GM21447 (cell line): ENCODE data around the gene EEIG1.

Experiments used
- ATAC-seq: cut with Tn5 transposase; IDR thresholded peaks from one replicate; pipeline ENCODE4 v1.9.1; 2021; ENCODE audit not compliant: unreplicated experiment

The EEIG1 gene

DNA sequence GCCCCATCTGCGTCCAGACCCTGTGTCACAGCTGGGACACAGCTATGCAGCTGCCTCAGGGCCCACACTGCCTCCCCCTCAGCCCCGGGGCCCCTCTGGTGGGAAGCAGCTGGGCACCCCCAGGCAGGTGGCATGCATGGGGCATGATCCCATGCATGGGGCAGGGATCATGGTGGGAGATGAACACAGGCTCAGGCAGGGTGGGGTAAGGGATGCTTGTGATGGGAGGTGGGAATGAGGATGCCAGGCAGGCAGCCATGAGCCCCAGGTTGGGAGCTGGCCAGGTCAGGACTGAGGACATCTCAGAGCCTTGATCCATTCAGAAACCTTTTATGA, 19.7 kb downstream of the EEIG1 start:
- ATAC-seq = no peak

DNA sequence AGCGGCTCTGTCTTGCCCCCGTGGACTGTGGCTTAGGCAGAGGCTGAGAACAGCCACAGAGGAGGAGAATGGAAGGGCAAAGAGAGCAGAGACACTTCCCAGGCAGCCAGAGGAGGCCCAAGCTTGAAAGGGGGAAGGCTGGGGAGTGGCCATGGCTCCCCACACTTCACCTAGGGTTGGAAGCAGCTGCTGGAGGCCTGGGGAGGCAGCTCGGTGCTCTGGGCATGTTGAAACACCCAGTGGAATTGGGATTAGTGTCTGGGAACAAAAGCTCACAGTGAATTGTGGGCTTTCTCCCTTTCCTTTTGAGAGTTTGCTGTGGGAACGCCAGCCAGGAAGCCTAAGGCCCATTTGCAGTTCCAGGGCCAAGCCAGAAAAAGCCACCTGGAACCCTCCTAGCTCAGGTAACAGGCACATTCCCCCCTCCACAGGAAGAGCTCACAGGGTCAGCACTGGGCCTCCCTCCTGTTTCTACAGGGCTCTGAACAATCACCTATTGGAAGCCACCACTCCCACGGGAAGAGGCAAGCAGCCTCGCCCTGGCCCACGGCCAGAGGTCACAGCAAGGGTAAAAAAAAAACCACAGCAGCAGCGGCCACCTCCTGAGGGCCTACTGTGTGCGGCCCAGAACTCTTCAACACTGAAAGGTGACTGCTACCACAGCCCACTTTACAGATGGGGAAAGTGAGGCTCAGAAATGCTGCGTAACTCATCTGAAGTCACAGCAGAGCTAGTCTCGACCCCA, 20.2 kb downstream of the EEIG1 start:
- no peak for ATAC-seq

DNA sequence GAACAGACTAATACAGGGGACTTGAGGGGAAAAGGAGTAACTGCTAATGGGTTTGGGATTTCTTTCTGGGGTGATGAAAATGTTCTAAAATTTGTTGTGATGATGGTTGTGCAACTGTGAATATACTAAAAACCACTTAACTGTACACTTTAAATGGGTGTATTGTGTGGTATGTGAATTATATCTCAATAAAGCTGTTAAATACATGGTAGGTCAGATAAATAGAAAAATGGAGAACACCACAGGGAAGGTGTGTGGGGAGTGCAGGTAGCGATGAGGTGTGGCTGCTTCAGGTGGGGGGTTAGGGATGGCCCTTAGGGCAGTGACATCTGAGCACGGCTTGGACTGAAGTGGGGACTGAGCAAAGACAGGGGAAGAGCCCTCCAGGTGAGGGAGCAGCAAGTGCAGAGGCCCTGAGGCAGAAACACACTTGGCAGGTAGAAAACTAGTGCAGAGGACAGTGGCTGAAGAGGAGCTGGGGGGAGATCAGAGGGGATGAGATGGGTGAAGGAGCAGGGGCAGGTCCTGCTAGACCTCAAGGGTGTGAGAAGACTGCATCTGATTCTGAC, 20.9 kb downstream of the EEIG1 start:
- no peak for ATAC-seq

DNA sequence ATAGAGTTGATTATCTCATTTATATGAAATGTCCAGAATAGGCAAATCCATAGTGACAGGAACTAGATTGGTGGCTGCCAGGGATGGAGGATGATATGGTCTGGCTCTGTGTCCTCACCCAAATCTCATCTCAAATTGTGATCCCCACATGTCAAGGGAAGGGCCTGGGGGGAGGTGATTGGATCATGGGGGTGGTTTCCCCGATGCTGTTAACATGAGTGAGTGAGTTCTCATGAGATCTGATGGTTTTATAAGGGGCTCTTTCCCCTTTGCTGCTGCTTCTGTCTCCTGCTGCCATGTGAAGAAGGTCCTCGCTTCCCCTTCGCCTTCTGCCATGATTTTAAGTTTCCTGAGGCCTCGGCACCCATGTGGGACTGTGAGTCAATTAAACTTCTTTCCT, 21.4 kb downstream of the EEIG1 start:
- ATAC-seq = no peak

DNA sequence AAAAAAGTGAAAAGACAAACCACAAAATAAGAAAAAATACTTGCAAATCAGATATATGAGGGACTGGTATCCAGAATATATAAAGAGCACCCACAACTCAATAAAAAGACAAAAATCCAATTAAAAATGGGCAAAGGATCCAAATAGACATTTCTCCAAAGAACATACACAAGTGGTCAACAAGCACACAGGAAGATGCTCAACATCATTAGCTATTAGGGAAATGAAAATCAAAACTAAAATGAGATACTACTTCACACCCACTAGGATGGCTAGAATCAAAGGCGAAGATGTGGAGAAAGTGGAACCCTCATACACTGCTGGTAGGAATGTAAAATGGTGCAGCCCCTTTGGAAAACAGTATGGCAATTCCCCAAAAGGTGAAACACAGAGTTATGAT, 22.1 kb downstream of the EEIG1 start:
- no peak for ATAC-seq

DNA sequence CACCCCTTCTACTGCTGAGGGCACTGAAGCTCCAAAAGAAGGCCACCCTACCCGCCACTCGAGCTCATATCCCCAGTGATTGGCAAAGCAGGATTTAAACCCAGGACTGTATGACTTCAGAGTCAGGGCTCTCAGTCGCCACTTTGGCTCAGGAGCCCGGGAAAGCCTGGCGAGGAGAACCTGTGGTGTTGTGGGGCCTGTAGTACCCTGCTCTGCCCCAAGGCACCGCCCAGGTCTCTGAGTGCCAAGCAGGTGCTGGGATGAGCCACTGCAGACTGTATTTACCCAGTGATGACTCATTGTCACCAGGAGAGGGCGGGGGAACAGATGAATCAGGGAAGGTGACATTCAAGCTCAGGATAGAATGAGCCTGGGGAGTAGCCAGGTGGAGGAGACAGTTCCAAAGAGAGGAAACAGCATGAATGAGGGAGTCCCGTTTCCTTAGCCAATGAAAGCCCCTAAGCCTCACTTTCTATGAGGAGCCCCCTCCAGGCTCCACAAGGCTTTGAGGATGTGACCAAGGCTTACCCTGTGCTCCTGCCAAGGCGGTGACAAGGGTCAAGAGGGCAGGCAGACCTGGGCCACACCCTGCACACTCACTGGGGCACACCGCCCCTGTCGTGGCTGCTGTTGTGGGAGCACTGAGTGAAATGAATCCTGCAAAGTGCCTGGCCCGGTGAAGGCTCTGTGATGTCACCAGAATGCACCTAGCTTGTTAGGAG, 25.3 kb downstream of the EEIG1 start:
- peak; percentile 72 for ATAC-seq

DNA sequence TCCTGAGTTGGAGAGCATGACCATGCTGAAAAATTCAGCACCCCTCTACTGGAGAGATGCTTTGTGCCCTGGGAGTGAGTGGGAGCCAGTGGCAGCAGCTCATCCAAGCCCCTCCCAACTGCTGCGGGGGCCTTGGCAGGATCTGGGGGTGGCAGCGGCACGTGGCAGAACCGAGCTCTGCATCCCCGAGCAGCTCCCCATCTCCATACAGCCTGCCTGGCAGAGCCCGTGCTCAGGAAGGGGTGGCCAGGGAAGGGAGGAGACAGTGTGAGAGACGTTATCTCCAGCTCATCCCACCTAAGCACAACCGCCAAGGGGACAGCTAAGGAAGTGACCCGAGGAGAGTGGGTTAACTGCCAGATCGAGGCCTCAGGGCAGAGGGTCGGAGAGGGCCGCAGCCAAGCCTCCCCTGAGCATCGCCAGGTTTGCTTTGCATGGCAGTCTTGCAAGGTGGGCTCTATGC, 25.9 kb downstream of the EEIG1 start:
- ATAC-seq = no peak

DNA sequence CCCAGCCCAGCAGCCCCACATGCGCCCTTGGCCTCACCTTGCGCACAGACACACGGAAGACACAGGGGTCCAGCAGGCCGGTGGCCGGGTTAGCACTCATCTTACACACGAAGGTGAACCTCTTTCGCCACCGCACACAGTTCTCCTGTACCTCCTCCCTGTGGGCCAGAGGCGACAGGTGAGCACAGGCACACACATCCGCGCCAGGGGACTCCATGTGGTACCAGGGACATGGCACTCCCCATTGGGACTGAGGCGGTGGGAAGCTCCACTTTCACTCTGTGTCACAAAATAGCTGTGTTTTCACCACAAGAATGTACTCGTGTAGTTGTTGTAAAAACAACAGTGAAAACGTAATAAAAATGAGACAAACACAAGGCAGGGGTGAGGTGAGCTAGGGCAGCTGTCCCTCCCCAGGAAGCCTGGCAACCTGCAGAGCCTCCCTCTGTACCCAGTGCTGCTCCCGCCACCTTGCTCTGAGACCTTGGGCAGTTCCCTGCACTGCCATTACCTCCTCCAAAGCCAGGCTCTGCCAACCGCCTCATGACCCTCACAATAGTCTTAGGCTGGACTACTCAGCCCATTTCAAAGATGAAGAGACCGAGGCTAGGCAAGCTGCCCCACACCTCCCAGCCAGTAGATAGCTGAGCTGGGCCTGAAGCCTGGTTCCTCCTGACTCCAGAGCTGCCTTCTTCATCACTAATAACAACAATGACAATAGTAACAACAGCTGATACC, 26.9 kb downstream of the EEIG1 start:
- no peak for ATAC-seq

DNA sequence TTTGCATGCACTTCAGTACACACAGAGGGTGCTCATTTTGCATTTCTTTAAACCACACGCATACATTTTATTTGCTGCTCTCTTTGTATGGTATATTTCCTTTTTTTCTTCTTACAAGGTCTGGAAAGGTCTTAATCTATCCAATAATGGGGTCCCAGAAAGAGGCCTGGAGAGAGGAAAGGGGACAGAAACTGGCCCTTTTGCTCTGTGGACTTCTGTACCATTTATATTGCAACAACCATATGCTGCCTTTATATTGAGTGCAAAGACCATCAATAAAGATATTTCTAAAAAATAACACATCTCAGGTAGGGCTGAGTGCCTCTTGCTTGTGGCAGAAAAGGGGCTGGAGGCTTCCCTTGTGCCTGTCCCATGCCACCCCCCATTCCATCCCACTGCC, 27.6 kb downstream of the EEIG1 start:
- ATAC-seq = no peak

DNA sequence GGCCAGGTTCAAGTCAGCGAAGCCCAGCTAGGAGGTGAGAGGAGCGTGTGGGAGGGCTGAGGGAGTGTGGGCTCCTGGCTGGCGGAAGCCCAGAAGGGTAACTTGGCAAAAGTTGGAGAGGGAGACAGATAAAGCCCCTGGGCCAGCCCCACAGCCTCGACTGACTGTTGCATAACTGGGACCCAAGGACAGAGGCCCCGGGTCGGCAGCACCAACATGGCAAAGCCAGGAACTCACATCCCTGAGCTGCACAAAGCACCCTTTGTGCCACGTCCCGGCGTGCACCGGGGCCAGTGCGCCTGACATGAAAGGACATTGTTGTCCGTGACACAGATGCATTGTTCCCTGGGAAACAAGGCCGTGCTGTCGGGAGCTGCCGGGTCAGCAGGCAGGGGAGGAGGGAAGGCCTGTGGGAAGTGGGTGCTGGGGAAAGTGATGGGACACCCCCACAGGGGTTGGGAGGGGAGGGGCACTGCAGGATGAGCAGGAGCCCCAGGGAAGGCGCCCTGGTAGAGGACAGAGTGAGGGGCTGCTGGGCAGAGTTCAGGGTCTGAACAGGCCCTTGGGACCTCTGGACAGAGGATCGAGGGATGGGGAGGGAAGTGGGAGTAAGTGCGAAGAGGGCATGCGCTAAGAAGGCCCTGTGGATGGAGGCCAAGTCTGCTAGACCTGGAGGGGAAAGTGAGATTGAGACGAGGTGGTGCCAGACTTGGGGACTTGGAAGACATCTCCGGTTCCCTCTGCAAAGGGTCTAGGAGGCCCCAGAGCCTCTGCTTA, 30.1 kb downstream of the EEIG1 start:
- no peak for ATAC-seq

DNA sequence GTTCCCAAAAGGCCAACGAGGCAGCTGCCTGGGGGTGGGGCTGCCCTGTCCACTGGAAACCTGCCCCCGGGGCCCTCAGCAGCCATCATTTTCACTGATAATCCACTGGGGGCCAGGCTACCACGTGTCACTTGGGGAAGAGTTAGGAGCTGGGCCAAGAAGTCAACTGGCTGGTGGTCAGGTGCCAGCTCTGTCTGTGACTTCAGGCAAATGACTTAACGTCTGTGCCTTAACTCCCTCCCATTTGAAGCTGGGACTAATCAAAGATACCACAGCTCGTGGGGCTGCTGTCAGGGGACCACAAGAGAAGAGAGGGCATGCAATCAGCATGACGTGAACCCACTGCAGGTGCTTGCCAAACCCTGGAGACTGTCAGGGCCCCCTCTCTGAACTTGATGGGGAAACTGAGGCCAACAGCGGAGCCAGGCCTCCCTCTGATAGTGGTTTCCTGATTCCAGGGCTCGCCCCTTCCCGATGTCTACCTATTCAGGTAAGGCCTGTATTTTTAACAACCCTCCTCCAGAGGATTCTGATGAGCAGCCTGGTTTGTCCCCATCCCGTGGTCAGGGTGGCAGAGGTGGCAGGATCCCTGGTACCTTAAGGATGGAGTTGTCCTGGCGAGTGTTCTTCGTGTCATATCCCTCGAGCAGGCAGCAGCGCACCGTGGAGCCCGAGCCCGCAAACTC, 30.8 kb downstream of the EEIG1 start:
- ATAC-seq = no peak

DNA sequence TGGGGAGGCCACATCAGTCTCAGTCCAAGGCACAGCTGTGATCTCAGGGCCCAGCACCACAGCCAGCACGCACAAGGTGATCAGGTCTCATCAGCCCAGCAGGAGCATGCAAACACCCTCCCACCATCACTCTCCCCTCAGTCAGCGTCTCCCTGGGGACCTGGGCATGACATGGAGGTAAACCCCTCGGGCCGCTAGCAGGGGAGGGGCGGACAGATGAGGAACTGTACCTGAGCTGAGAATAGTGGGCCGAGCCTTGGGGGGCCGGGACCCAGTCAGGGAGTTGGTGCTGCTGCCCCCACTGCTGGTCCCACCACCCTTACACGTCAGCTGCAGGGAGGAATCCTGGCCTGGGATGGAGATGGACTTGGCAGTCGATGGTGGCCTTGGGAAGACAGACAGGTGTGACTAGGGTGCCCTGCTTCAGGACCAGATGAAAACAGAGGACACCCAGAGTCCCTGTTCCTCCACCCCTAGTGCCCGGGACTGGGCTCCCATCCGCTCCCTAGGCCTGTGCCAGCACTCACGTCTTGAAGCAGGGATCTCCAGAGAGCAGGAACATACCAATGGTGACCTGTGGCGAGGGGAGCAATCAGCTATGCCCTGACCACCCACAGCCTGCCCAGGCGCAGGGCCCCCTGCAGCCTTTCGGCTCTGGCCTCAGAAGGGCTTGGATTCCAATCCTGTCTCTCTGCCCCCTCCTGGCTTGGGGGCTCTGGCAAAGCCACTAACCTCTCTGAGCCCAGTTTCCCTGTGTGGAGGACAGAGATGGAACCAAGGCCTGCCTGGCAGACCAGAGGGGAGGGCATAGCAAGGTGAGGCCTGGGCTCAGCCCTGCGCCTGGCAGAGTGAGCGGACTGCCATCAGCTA, 32.7 kb downstream of the EEIG1 start:
- no peak for ATAC-seq

DNA sequence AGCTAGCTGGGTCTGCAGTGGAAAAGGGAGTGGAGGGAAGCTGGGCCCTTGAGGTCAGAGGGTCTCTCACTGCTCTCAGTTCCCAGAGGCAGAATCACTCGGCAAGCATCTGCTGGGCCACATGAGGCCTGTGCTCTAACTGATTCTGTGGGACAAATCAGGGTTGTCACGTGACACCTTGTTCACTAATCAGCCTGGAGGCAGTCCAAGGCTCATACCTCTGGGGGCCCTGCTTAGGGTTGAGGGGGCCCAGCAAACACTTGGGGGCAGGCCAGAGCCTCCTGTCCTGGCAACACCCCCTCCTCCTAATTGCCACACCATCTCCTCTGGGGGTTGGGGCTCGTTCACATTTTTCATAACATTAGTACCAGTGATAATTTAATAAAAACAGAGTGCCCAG, 34.1 kb downstream of the EEIG1 start:
- no peak for ATAC-seq

DNA sequence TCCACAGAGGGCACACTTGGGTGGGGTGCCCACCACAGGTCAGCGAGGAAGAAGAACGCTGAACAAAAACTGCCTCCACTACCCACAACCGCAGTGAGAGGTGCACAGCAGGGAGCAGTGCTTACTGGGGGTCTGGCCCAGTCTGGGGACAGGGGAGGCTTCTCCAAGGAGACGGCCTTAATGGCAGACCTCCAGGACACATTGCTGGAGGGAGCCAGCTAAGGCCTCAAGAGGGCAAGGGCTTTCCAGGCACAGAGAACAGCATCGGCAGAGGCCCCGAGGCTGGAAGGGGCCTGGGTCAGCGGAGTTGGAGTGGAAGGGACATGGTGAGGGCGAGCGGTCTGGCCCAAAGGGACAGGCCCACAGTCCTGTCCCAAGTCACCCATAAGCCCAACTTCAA, 34.8 kb downstream of the EEIG1 start:
- ATAC-seq = no peak

DNA sequence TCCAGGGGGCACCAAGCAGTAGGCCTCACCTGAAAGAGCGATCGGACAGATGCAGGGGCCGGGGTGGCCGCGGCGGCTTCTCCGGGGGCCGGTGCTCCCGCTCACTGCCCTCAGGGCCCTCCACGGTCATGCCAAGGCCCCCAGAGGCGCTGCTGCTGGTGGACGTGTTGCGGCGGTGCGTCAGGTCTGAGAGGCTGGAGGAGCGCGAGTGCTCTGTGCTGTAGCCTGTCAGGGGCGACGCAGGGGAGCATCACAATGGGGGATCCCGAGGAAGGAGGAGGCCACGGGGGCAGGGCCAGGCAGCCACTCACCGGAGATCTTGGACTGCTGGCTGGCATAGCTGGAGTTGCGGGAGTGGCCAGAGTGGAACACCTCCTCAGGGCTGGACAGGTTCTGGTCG, 35.5 kb downstream of the EEIG1 start:
- ATAC-seq = no peak

DNA sequence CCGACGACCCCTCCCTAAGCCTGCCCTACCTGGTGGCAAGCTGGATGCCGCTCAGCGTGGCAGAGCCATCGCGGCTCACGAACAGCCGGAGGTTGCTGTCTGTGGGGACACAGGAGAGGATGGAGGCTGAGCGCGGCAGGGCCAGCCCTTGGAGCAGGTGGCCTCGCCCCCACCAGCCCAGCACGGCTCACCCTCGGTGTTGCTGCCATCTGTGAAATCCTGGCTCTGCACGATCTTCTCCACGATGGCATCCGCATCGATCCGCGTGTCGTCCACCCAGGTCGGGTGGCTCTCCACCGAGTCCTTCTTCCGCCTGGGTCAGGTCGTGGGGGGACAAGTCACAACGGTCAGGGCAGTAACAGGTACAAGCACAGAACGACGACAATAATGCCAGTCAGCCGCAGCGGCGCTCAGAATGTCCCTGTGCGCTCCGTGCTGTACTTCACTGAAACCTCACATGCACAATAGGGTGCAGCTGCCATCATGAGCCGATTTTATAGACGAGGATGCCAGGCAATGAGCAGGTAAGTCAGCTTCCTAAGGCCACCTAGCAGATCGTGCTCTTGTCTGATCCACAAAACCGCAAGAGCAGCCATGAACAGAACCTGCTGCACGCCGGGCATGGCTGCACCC, 36.1 kb downstream of the EEIG1 start:
- ATAC-seq = no peak

DNA sequence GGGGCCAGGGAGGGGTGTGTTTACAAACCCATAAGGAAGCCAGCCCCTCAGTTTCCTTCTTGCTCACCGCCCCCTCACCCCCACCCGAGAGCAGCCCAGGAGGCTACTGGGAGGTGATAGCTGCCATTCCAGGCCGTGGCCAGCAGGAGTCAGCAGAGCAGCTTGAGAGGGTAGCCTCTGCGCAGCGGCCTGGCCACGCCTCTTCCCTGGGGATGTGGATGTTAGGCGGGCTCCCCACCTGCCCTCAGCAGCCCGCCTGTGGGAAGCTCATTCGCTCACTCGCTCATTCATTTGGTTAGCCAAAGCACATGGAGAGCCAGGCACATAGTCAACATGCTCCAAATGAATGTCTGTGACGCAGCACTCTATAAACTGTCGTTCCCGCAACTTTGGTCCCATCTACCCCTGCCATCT, 37.1 kb downstream of the EEIG1 start:
- ATAC-seq = no peak

DNA sequence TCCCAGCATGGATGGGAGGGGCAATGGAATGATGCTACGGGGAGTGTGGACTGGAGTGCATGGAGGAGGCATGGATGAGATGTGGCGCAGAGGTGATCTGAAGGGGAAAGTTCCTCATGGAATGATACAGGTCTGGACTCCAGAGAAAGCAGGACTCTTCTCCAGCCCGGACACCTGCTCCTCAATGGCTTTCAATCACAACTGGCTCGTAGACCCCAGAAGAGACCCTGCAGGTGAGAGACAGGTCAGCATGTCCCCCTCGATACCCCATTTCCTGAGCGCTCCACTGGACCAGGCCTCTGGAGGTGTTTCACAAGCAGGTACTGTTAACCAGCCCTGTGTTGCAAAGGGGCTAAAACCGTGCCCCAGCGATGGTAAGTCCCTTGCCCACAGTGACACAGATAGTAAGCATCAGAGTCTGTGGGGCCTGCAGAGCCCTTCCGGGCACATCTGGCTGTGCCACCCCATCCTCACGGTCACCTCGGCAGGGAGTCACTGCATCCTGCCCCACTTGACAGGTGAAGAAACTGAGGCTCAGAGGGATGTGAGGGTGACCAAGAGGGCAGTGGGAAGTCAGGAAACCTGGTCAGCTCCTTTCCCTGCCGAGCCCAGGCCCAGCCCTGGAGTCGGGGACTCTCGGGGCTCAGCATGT, 37.7 kb downstream of the EEIG1 start:
- no peak for ATAC-seq
